SU-DHL-6 (cell line): ENCODE results near the gene TRMT5.

ENCODE experiments used
- H2AFZ ChIP-seq: fragments of 200-600 bp; sonication (generic); 2 replicates; pipeline ENCODE4 v1.6.1; 2014; ENCODE audit warnings: low read depth, mild to moderate bottlenecking, moderate library complexity, mixed read lengths, antibody characterized with exemption, low read length; ENCODE audit not compliant: severe bottlenecking
- H3F3A ChIP-seq: fragments of 200-600 bp; shearing (Covaris generic); 2 replicates; pipeline ENCODE4 v1.6.0; 2016; ENCODE audit warnings: antibody characterized with exemption, mild to moderate bottlenecking; ENCODE audit not compliant: insufficient read depth
- H3K27ac ChIP-seq: fragments of 200-600 bp; sonication (generic); 2 replicates; pipeline ENCODE4 v1.5.1; 2016; ENCODE audit warnings: low read depth, mild to moderate bottlenecking, low read length, moderate library complexity, mixed read lengths
- H3K27me3 ChIP-seq: fragments of 200-600 bp; sonication (generic), shearing (Covaris generic); 2 replicates; pipeline ENCODE4 v1.6.0; 2014; ENCODE audit warnings: mild to moderate bottlenecking, low read length
- H3K36me3 ChIP-seq: fragments of 200-600 bp; sonication (generic); 2 replicates; pipeline ENCODE4 v1.6.1; 2014; ENCODE audit warnings: mild to moderate bottlenecking, low read length, mixed read lengths
- H3K4me2 ChIP-seq: fragments of 300-600, 200-600 bp; shearing (Covaris generic), sonication (generic); 2 replicates; pipeline ENCODE4 v1.6.0; 2014; ENCODE audit warnings: low read length, low read depth, mild to moderate bottlenecking; ENCODE audit not compliant: poor library complexity, severe bottlenecking
- H3K4me3 ChIP-seq: fragments of 200-600 bp; sonication (generic); 2 replicates; pipeline ENCODE4 v1.5.1; 2014; ENCODE audit warnings: antibody characterized with exemption, low read length, mild to moderate bottlenecking, mixed read lengths; ENCODE audit not compliant: insufficient read depth, poor library complexity, severe bottlenecking
- H3K79me2 ChIP-seq: fragments of 200-600 bp; sonication (generic); 2 replicates; pipeline ENCODE4 v1.6.1; 2014; ENCODE audit warnings: mild to moderate bottlenecking, low read length, moderate library complexity; ENCODE audit not compliant: insufficient read depth
- H3K9ac ChIP-seq: fragments of 200-600 bp; sonication (generic); 2 replicates; pipeline ENCODE4 v1.7.0; 2014; ENCODE audit warnings: mild to moderate bottlenecking, low read length
- H3K9me2 ChIP-seq: fragments of 200-600 bp; sonication (generic); replicated peaks from 2 replicates; pipeline ENCODE4 v1.6.1; 2014; ENCODE audit warnings: low read length; ENCODE audit not compliant: insufficient read depth
- H3K9me3 ChIP-seq: fragments of 200-600 bp; sonication (generic); 2 replicates; pipeline ENCODE4 v1.6.1; 2014; ENCODE audit warnings: low read length, mixed read lengths; ENCODE audit not compliant: insufficient read depth
- H4K20me1 ChIP-seq: fragments of 200-600 bp; sonication (generic); 2 replicates; pipeline ENCODE4 v1.6.1; 2014; ENCODE audit warnings: low read depth, mild to moderate bottlenecking, antibody characterized with exemption, low read length, moderate library complexity, mixed read lengths
- EZH2phosphoT487 ChIP-seq: fragments of 200-600 bp; sonication (generic), shearing (Covaris generic); conservative IDR thresholded peaks from 2 replicates; pipeline ENCODE4 v1.6.1; 2018; ENCODE audit warnings: mild to moderate bottlenecking, antibody characterized with exemption, low read length, moderate library complexity, mixed read lengths
- TF ChIP-seq, protein P1 (sequence below): fragments of 200-600 bp; sonication (generic); IDR thresholded peaks from one replicate; pipeline ENCODE4 v1.5.1; 2017; ENCODE audit warnings: antibody characterized with exemption, mild to moderate bottlenecking, low read length, moderate library complexity; ENCODE audit not compliant: insufficient read depth, poor library complexity, severe bottlenecking

Gene TRMT5

DNA sequence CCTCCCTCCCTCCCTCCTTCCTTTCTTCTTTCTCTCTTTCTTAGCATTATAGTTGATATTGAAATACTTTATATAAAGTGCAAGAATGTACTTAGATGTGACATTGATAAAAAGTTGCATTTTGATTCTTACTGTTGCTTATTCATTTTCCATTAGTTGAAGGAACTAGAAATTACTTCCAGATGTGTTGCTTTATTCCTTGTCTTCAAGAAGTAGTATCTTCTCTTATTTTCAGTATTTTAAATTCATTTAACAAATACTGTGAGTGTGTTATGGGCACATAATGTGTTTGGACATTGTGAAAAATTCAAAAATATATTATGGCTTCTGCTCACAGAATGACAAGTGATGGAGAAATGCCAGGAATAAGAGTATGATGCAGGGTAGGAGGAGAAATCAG lies 45.6 kb downstream of the TRMT5 start:
- Histone ChIP-seq H3K9me3 (no peaks in the 10 kb centered on the region), H3F3A (no peaks in the 10 kb centered on the region), H3K9ac (no peak overlapping the region), H3K27me3 (no peaks in the 10 kb centered on the region), H2AFZ (no peak overlapping the region), H4K20me1 (no peaks in the 10 kb centered on the region), H3K36me3 (no peaks in the 10 kb centered on the region), H3K79me2 (no peaks in the 10 kb centered on the region), H3K9me2 (no peaks in the 10 kb centered on the region), H3K4me2 (no peak overlapping the region), H3K4me3 (no peak overlapping the region), H3K27ac (no peak overlapping the region)
- TF ChIP-seq, protein P1, sequence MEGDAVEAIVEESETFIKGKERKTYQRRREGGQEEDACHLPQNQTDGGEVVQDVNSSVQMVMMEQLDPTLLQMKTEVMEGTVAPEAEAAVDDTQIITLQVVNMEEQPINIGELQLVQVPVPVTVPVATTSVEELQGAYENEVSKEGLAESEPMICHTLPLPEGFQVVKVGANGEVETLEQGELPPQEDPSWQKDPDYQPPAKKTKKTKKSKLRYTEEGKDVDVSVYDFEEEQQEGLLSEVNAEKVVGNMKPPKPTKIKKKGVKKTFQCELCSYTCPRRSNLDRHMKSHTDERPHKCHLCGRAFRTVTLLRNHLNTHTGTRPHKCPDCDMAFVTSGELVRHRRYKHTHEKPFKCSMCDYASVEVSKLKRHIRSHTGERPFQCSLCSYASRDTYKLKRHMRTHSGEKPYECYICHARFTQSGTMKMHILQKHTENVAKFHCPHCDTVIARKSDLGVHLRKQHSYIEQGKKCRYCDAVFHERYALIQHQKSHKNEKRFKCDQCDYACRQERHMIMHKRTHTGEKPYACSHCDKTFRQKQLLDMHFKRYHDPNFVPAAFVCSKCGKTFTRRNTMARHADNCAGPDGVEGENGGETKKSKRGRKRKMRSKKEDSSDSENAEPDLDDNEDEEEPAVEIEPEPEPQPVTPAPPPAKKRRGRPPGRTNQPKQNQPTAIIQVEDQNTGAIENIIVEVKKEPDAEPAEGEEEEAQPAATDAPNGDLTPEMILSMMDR: no peak
- no peak for TF ChIP-seq EZH2phosphoT487

DNA sequence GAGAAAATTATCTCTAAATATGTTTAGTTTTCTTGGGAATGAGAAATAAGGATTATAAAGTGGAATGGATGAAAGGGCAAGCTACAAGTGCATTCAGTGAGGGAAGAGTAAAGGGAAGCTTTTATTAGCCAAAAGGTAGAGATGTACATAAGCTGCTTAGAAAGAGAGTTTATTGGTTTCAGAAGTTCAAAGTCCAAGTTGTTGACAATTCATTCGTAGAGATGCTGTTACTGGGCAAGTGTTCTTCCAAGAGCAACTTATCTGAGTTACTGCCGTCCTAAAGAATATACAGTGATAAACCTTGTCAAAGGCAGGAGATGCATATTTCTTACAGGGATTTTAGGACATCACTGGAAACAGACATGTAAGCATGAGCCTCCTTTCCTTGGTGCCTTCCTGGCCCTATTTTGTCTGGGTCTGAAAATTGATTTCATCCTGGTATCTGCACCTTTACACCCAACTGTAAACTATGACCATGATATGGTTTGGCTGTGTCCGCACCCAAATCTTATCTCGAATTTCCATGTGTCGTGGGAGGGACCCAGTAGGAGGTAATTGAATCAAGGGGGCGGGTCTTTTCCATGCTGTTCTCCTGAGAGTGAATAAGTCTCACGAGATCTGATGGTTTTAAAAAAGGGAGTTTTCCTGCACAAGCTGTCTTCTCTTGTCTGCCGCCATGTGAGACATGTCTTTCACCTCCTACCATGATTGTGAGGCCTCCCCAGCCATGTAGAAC lies 46.8 kb downstream of the TRMT5 start:
- no peak overlapping the region for H3K4me2 ChIP-seq
- no peaks in the 10 kb centered on the region for H4K20me1 ChIP-seq
- no peaks in the 10 kb centered on the region for H3K36me3 ChIP-seq
- no peaks in the 10 kb centered on the region for H3F3A ChIP-seq
- H3K27ac ChIP-seq: no peak overlapping the region
- H3K79me2 ChIP-seq: no peaks in the 10 kb centered on the region
- no peak overlapping the region for H3K4me3 ChIP-seq
- no peaks in the 10 kb centered on the region for H3K27me3 ChIP-seq
- H3K9me2 ChIP-seq: no peaks in the 10 kb centered on the region
- no peaks in the 10 kb centered on the region for H3K9me3 ChIP-seq
- no peak overlapping the region for H2AFZ ChIP-seq
- no peak overlapping the region for H3K9ac ChIP-seq
- TF ChIP-seq, protein P1: no peak
- no peak for TF ChIP-seq EZH2phosphoT487

DNA sequence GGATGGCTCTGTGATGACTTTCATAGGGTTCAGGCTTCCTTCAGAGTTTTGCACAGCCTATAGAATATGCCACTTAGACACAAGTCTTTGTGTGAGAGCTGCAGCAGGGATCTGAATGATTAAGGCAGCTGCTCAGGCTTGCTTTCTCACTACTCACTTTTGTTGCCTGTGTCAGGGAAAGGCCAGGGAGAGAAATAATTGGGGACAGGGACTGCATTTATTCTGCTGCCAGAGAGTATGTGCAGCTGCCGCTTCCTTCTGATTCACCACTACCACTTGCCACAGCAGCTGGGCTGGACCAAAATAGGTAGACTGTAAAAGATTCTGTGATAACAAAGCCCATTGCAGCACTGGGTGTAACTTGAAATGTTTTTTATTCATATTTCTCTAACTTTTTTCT lies 49.7 kb downstream of the TRMT5 start:
- no peak overlapping the region for H3K9ac ChIP-seq
- H3K79me2 ChIP-seq: no peaks in the 10 kb centered on the region
- H4K20me1 ChIP-seq: 0 out of 2 replicates have a peak, but pooled peaks cover 3% of the 10 kb centered on the region
- H3K27me3 ChIP-seq: no peaks in the 10 kb centered on the region
- H3K27ac ChIP-seq: no peak overlapping the region
- no peaks in the 10 kb centered on the region for H3F3A ChIP-seq
- H3K36me3 ChIP-seq: no peaks in the 10 kb centered on the region
- no peaks in the 10 kb centered on the region for H3K9me2 ChIP-seq
- no peak for TF ChIP-seq EZH2phosphoT487
- TF ChIP-seq, protein P1: no peak
- no peak overlapping the region for H3K4me3 ChIP-seq
- no peak overlapping the region for H2AFZ ChIP-seq
- no peaks in the 10 kb centered on the region for H3K9me3 ChIP-seq
- no peak overlapping the region for H3K4me2 ChIP-seq
